ENCODE measurements around the gene RELL1.
A peak's percentile ranks its signal among the peaks of the same experiment; 100 is the strongest.

The RELL1 gene

DNA sequence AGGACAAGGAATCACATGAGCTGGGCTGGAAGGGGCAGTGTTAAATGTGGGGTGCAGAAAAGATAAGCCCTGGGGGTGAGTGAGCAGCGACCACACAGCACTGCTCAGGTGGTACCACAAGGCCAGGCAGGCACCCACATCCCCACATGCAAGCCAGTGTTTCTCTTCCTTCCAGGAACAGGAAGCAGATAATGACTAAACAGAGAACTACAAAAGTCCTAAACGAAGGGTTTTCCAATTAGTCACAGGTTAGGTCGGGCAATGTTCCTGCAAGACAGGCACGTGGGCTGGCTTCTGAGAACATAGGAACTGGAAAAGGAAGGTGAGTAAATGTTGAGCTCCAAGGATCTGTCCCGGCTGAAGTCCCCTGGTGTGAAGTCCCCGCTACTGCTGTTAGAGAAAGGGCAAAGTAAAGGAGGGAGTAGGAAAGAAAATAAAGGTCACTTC lies 19.5 kb downstream of the RELL1 start:
- H4K8ac ChIP-seq (ENCODE audit: low read length) = peak overlapping the region; percentile 10
- H3K27me3 ChIP-seq (ENCODE audit: control insufficient read depth in 1 of 2, insufficient read depth in 1 of 2, low read length in 2 of 2) = no peaks in the 10 kb centered on the region
- H3K79me1 ChIP-seq (replicated peaks; ENCODE audit: low read length, poor library complexity, severe bottlenecking) = peaks cover 16% of the 10 kb centered on the region
- no peak overlapping the region for H3K14ac ChIP-seq (ENCODE audit: low read length in 2 of 2)
- H4K91ac ChIP-seq (ENCODE audit: low read length) = peak overlapping the region; percentile 68
- DNase-seq = peak; percentile 96
- no peak overlapping the region for H3K4me3 ChIP-seq (ENCODE audit: insufficient read depth in 1 of 2, low read depth in 1 of 2, low read length in 2 of 2)
- H3K9me3 ChIP-seq (ENCODE audit: control insufficient read depth, low read length) = no peaks in the 10 kb centered on the region
- WGBS = 0% methylated on average over 6 of the region's 6 CpGs
- H2AK5ac ChIP-seq (ENCODE audit: low read length, severe bottlenecking) = no peak overlapping the region
- no peak overlapping the region for H3K9ac ChIP-seq (ENCODE audit: low read length)
- H3K23ac ChIP-seq (ENCODE audit: low read length in 2 of 2) = no peak overlapping the region
- H2BK12ac ChIP-seq (ENCODE audit: low read length in 2 of 2) = no peak overlapping the region
- H2AFZ ChIP-seq (ENCODE audit: low read depth, low read length) = no peak overlapping the region
- H3K4me1 ChIP-seq (ENCODE audit: control insufficient read depth, insufficient read depth, low read depth, low read length) = peaks cover 30% of the 10 kb centered on the region
- H2BK15ac ChIP-seq (ENCODE audit: low read depth, poor library complexity, severe bottlenecking) = peak overlapping the region; percentile 69
- H2BK5ac ChIP-seq (ENCODE audit: low read depth, low read length, poor library complexity, severe bottlenecking) = no peak overlapping the region
- H3K4ac ChIP-seq (ENCODE audit: low read depth in 1 of 2, low read length in 2 of 2) = peak overlapping the region in 1 of 2 experiments; percentile 75
- H3K18ac ChIP-seq (ENCODE audit: low read depth in 1 of 2, low read length in 2 of 2) = peak overlapping the region; percentile 26 to 54
- no peak overlapping the region for H2BK120ac ChIP-seq (ENCODE audit: low read depth, low read length)
- H3K27ac ChIP-seq (ENCODE audit: low read length, poor library complexity, severe bottlenecking) = peak overlapping the region; percentile 61
- H3K36me3 ChIP-seq (ENCODE audit: control insufficient read depth in 1 of 2, insufficient read depth in 2 of 2, low read depth in 1 of 2, low read length in 2 of 2) = no peaks in the 10 kb centered on the region
- H3K4me2 ChIP-seq (ENCODE audit: low read length, poor library complexity, severe bottlenecking) = no peak overlapping the region

GRCh38 chr4:37665333-37666320 lies 20.5 kb downstream of the RELL1 start:
- H2AFZ ChIP-seq (ENCODE audit: low read depth, low read length) = no peak overlapping the region
- peak overlapping the region; percentile 72 to 94 for H3K18ac ChIP-seq (ENCODE audit: low read depth in 1 of 2, low read length in 2 of 2)
- peak overlapping the region; percentile 61 for H3K27ac ChIP-seq (ENCODE audit: low read length, poor library complexity, severe bottlenecking)
- peaks cover 30% of the 10 kb centered on the region for H3K4me1 ChIP-seq (ENCODE audit: control insufficient read depth, insufficient read depth, low read depth, low read length)
- no peaks in the 10 kb centered on the region for H3K9me3 ChIP-seq (ENCODE audit: control insufficient read depth, low read length)
- H2BK120ac ChIP-seq (ENCODE audit: low read depth, low read length) = no peak overlapping the region
- DNase-seq = peak; percentile 34
- no peaks in the 10 kb centered on the region for H3K27me3 ChIP-seq (ENCODE audit: control insufficient read depth in 1 of 2, insufficient read depth in 1 of 2, low read length in 2 of 2)
- H3K4me2 ChIP-seq (ENCODE audit: low read length, poor library complexity, severe bottlenecking) = no peak overlapping the region
- peak overlapping the region in 1 of 2 experiments; percentile 79 for H3K14ac ChIP-seq (ENCODE audit: low read length in 2 of 2)
- H2BK12ac ChIP-seq (ENCODE audit: low read length in 2 of 2) = peak overlapping the region; percentile 94 to 95
- WGBS = 83% methylated on average over 6 of the region's 10 CpGs
- peak overlapping the region; percentile 89 for H2BK15ac ChIP-seq (ENCODE audit: low read depth, poor library complexity, severe bottlenecking)
- H3K36me3 ChIP-seq (ENCODE audit: control insufficient read depth in 1 of 2, insufficient read depth in 2 of 2, low read depth in 1 of 2, low read length in 2 of 2) = no peaks in the 10 kb centered on the region
- H3K23ac ChIP-seq (ENCODE audit: low read length in 2 of 2) = peak overlapping the region in 1 of 2 experiments; percentile 48
- H3K9ac ChIP-seq (ENCODE audit: low read length) = no peak overlapping the region
- H3K4me3 ChIP-seq (ENCODE audit: insufficient read depth in 1 of 2, low read depth in 1 of 2, low read length in 2 of 2) = no peak overlapping the region
- peak overlapping the region; percentile 50 to 85 for H3K4ac ChIP-seq (ENCODE audit: low read depth in 1 of 2, low read length in 2 of 2)
- peaks cover 11% of the 10 kb centered on the region for H3K79me1 ChIP-seq (replicated peaks; ENCODE audit: low read length, poor library complexity, severe bottlenecking)
- peak overlapping the region; percentile 68 for H4K91ac ChIP-seq (ENCODE audit: low read length)
- peak overlapping the region; percentile 98 for H2AK5ac ChIP-seq (ENCODE audit: low read length, severe bottlenecking)
- peak overlapping the region; percentile 82 for H2BK5ac ChIP-seq (ENCODE audit: low read depth, low read length, poor library complexity, severe bottlenecking)
- H4K8ac ChIP-seq (ENCODE audit: low read length) = peak overlapping the region; percentile 90

DNA sequence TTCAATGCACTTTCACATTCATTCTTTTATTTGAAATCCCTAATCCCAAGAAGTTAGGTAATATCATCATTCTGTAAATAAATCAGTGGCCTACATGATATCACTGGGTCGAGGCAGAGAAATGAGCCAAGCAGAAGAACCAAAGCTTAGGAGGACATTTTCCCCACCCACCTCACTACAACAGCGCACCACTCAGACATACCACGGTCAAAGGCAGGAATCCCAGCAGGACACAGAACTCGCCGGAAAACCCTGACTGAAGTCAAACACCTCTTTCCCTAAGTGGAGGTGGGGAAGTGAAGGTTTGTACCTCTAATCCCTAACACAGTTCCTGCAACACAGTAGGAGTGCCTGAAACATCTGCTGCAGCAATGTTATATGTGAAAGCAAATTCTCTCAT lies 21.5 kb downstream of the RELL1 start:
- H3K27ac ChIP-seq (ENCODE audit: low read length, poor library complexity, severe bottlenecking) = peak overlapping the region; percentile 76
- no peak overlapping the region for H3K4me3 ChIP-seq (ENCODE audit: insufficient read depth in 1 of 2, low read depth in 1 of 2, low read length in 2 of 2)
- no peak overlapping the region for H3K23ac ChIP-seq (ENCODE audit: low read length in 2 of 2)
- H3K9ac ChIP-seq (ENCODE audit: low read length) = peak overlapping the region; percentile 7
- no peak overlapping the region for H4K91ac ChIP-seq (ENCODE audit: low read length)
- H3K27me3 ChIP-seq (ENCODE audit: control insufficient read depth in 1 of 2, insufficient read depth in 1 of 2, low read length in 2 of 2) = no peaks in the 10 kb centered on the region
- peaks cover 30% of the 10 kb centered on the region for H3K4me1 ChIP-seq (ENCODE audit: control insufficient read depth, insufficient read depth, low read depth, low read length)
- no peak overlapping the region for H2BK120ac ChIP-seq (ENCODE audit: low read depth, low read length)
- peak overlapping the region; percentile 55 to 78 for H3K18ac ChIP-seq (ENCODE audit: low read depth in 1 of 2, low read length in 2 of 2)
- H3K79me1 ChIP-seq (replicated peaks; ENCODE audit: low read length, poor library complexity, severe bottlenecking) = peaks cover 18% of the 10 kb centered on the region
- no peak overlapping the region for H2BK15ac ChIP-seq (ENCODE audit: low read depth, poor library complexity, severe bottlenecking)
- H3K14ac ChIP-seq (ENCODE audit: low read length in 2 of 2) = no peak overlapping the region
- H2AK5ac ChIP-seq (ENCODE audit: low read length, severe bottlenecking) = no peak overlapping the region
- no peaks in the 10 kb centered on the region for H3K9me3 ChIP-seq (ENCODE audit: control insufficient read depth, low read length)
- DNase-seq = peak; percentile 41
- no peak overlapping the region for H2AFZ ChIP-seq (ENCODE audit: low read depth, low read length)
- H2BK5ac ChIP-seq (ENCODE audit: low read depth, low read length, poor library complexity, severe bottlenecking) = no peak overlapping the region
- WGBS = 50% methylated on average over 5 of the region's 5 CpGs
- H3K4me2 ChIP-seq (ENCODE audit: low read length, poor library complexity, severe bottlenecking) = peak overlapping the region; percentile 31
- H2BK12ac ChIP-seq (ENCODE audit: low read length in 2 of 2) = peak overlapping the region in 1 of 2 experiments; percentile 57
- H4K8ac ChIP-seq (ENCODE audit: low read length) = no peak overlapping the region
- H3K4ac ChIP-seq (ENCODE audit: low read depth in 1 of 2, low read length in 2 of 2) = peak overlapping the region in 1 of 2 experiments; percentile 11
- no peaks in the 10 kb centered on the region for H3K36me3 ChIP-seq (ENCODE audit: control insufficient read depth in 1 of 2, insufficient read depth in 2 of 2, low read depth in 1 of 2, low read length in 2 of 2)

DNA sequence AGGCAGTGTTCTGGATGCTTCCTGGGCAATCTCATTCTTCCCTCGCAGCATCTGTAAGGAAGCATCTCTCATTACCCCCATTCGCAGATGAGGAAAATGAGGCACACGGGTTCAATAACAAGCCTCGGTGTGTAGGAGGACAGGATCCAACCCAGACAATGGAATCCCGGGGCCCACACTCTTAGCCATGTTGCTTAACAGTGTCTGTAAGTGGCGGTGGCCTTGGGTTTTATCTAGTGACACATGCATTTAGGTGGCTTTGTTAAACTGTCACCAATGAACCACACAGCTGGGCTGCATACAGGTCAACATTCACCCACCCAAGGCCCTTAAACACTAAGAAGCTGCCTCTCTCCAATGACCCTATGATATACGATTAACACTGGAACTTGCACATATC lies 22.6 kb downstream of the RELL1 start:
- no peak overlapping the region for H2BK120ac ChIP-seq (ENCODE audit: low read depth, low read length)
- 79% methylated on average over 6 of the region's 7 CpGs for whole genome bisulfite sequencing
- H3K27me3 ChIP-seq (ENCODE audit: control insufficient read depth in 1 of 2, insufficient read depth in 1 of 2, low read length in 2 of 2) = no peaks in the 10 kb centered on the region

More for the DNA sequence above, 22.6 kb downstream of the RELL1 start:
- Histone ChIP-seq H3K4me2 (ENCODE audit: low read length, poor library complexity, severe bottlenecking) (no peak overlapping the region), H3K23ac (ENCODE audit: low read length in 2 of 2) (no peak overlapping the region), H2AFZ (ENCODE audit: low read depth, low read length) (no peak overlapping the region), H2BK15ac (ENCODE audit: low read depth, poor library complexity, severe bottlenecking) (peak overlapping the region; percentile 23), H2BK12ac (ENCODE audit: low read length in 2 of 2) (peak overlapping the region; percentile 29 to 78), H3K18ac (ENCODE audit: low read depth in 1 of 2, low read length in 2 of 2) (peak overlapping the region; percentile 28 to 67), H3K27ac (ENCODE audit: low read length, poor library complexity, severe bottlenecking) (peak overlapping the region; percentile 26), H3K4ac (ENCODE audit: low read depth in 1 of 2, low read length in 2 of 2) (no peak overlapping the region), H3K4me3 (ENCODE audit: insufficient read depth in 1 of 2, low read depth in 1 of 2, low read length in 2 of 2) (no peak overlapping the region), H4K91ac (ENCODE audit: low read length) (no peak overlapping the region), H3K9ac (ENCODE audit: low read length) (no peak overlapping the region), H3K4me1 (ENCODE audit: control insufficient read depth, insufficient read depth, low read depth, low read length) (peaks cover 30% of the 10 kb centered on the region), H3K79me1 (replicated peaks; ENCODE audit: low read length, poor library complexity, severe bottlenecking) (peaks cover 28% of the 10 kb centered on the region), H3K14ac (ENCODE audit: low read length in 2 of 2) (no peak overlapping the region), H2BK5ac (ENCODE audit: low read depth, low read length, poor library complexity, severe bottlenecking) (peak overlapping the region; percentile 0), H4K8ac (ENCODE audit: low read length) (no peak overlapping the region), H3K9me3 (ENCODE audit: control insufficient read depth, low read length) (no peaks in the 10 kb centered on the region), H3K36me3 (ENCODE audit: control insufficient read depth in 1 of 2, insufficient read depth in 2 of 2, low read depth in 1 of 2, low read length in 2 of 2) (no peaks in the 10 kb centered on the region), H2AK5ac (ENCODE audit: low read length, severe bottlenecking) (peak overlapping the region; percentile 83)
- DNase-seq = no peak
